DOHH2 (cell line): ENCODE data around the gene SPSB4.
A peak's percentile ranks its signal among the peaks of the same experiment; 100 is the strongest.

Experiments
- H3F3A ChIP-seq: fragments of 200-600 bp; sonication (generic), shearing (Covaris generic); 2 replicates; pipeline ENCODE4 v1.6.0; 2016; ENCODE audit warnings: antibody characterized with exemption, mild to moderate bottlenecking; ENCODE audit not compliant: control insufficient read depth, insufficient read depth
- H3K27ac ChIP-seq: fragments of 200-600 bp; sonication (generic); 2 replicates; pipeline ENCODE4 v1.5.1; 2014; ENCODE audit warnings: low read depth, mild to moderate bottlenecking, low read length, moderate library complexity
- H3K27me3 ChIP-seq: fragments of 200-600 bp; sonication (generic); 2 replicates; pipeline ENCODE4 v1.6.1; 2014; ENCODE audit warnings: mild to moderate bottlenecking, low read length, mixed read lengths; ENCODE audit not compliant: control insufficient read depth
- H3K36me3 ChIP-seq: fragments of 200-600 bp; sonication (generic); 2 replicates; pipeline ENCODE4 v1.6.1; 2014; ENCODE audit warnings: mild to moderate bottlenecking, low read length, moderate library complexity, mixed read lengths; ENCODE audit not compliant: control insufficient read depth
- H3K4me1 ChIP-seq: fragments of 200-600 bp; sonication (generic); 2 replicates; pipeline ENCODE4 v1.6.1; 2014; ENCODE audit warnings: mild to moderate bottlenecking, low read length, mixed read lengths; ENCODE audit not compliant: control insufficient read depth
- H3K4me2 ChIP-seq: fragments of 200-600 bp; sonication (generic); 2 replicates; pipeline ENCODE4 v1.6.0; 2014; ENCODE audit warnings: mild to moderate bottlenecking, low read length, moderate library complexity
- H3K4me3 ChIP-seq: fragments of 200-600 bp; sonication (generic); 2 replicates; pipeline ENCODE4 v1.5.1; 2014; ENCODE audit warnings: mild to moderate bottlenecking, low read length, mixed read lengths
- H3K79me2 ChIP-seq: fragments of 200-600 bp; sonication (generic); 2 replicates; pipeline ENCODE4 v1.6.1; 2014; ENCODE audit warnings: mild to moderate bottlenecking, low read length, mixed read lengths; ENCODE audit not compliant: control insufficient read depth
- H3K9me2 ChIP-seq: fragments of 200-600 bp; sonication (generic); replicated peaks from 2 replicates; pipeline ENCODE4 v1.6.1; 2014; ENCODE audit warnings: mild to moderate bottlenecking, low read length, mixed read lengths; ENCODE audit not compliant: control insufficient read depth
- H3K9me3 ChIP-seq: fragments of 200-600 bp; sonication (generic); 2 replicates; pipeline ENCODE4 v1.6.1; 2014; ENCODE audit warnings: antibody characterized with exemption, low read length, mixed read lengths; ENCODE audit not compliant: control insufficient read depth, insufficient read depth
- H4K20me1 ChIP-seq: fragments of 200-600 bp; sonication (generic); 2 replicates; pipeline ENCODE4 v1.6.0; 2014; ENCODE audit warnings: low read depth, mild to moderate bottlenecking, antibody characterized with exemption, low read length, moderate library complexity; ENCODE audit not compliant: control insufficient read depth, insufficient read depth
- CTCF ChIP-seq: fragments of 200-600 bp; sonication (generic); IDR thresholded peaks from one replicate; pipeline ENCODE4 v1.5.1; 2014; ENCODE audit warnings: antibody characterized with exemption, mild to moderate bottlenecking, low read depth, low read length; ENCODE audit not compliant: poor library complexity, severe bottlenecking
- EZH2phosphoT487 ChIP-seq: fragments of 200-600 bp; sonication (generic); IDR thresholded peaks from 2 replicates; pipeline ENCODE4 v1.6.1; 2017; ENCODE audit warnings: borderline replicate concordance, mild to moderate bottlenecking, antibody characterized with exemption, low read length, moderate library complexity, mixed read lengths

Gene SPSB4

GRCh38 chr3:141105828-141106628, 54.9 kb downstream of the SPSB4 start:
- Histone ChIP-seq H3K9me2 (no peaks in the 10 kb centered on the region), H3K4me1 (no peaks in the 10 kb centered on the region), H3K4me2 (no peak overlapping the region), H3F3A (no peaks in the 10 kb centered on the region), H4K20me1 (no peaks in the 10 kb centered on the region), H3K36me3 (no peaks in the 10 kb centered on the region), H3K27me3 (no peaks in the 10 kb centered on the region), H3K4me3 (no peak overlapping the region), H3K27ac (no peak overlapping the region), H3K9me3 (no peaks in the 10 kb centered on the region), H3K79me2 (no peaks in the 10 kb centered on the region)
- peak; percentile 73 for TF ChIP-seq CTCF
- TF ChIP-seq EZH2phosphoT487: no peak

- Histone ChIP-seq H3K9me3 (no peaks in the 10 kb centered on the region), H3K27me3 (no peaks in the 10 kb centered on the region), H3K4me1 (no peaks in the 10 kb centered on the region), H3K36me3 (no peaks in the 10 kb centered on the region), H3K4me3 (no peak overlapping the region), H3K79me2 (no peaks in the 10 kb centered on the region), H4K20me1 (no peaks in the 10 kb centered on the region), H3K9me2 (no peaks in the 10 kb centered on the region), H3K4me2 (no peak overlapping the region), H3K27ac (no peak overlapping the region), H3F3A (no peaks in the 10 kb centered on the region)
- TF ChIP-seq CTCF (no peak), EZH2phosphoT487 (no peak)
Measured at GRCh38 chr3:141106842-141107241, 55.7 kb downstream of the SPSB4 start.

- H3K4me3 ChIP-seq: no peak overlapping the region
- H3K36me3 ChIP-seq: no peaks in the 10 kb centered on the region
- TF ChIP-seq CTCF (no peak), EZH2phosphoT487 (no peak)
- H3K27ac ChIP-seq: no peak overlapping the region
- H3K79me2 ChIP-seq: no peaks in the 10 kb centered on the region
- no peak overlapping the region for H3K4me2 ChIP-seq
- H3K4me1 ChIP-seq: no peaks in the 10 kb centered on the region
- H4K20me1 ChIP-seq: no peaks in the 10 kb centered on the region
- H3K9me2 ChIP-seq: no peaks in the 10 kb centered on the region
- no peaks in the 10 kb centered on the region for H3K27me3 ChIP-seq
- H3K9me3 ChIP-seq: no peaks in the 10 kb centered on the region
- no peaks in the 10 kb centered on the region for H3F3A ChIP-seq
Measured at GRCh38 chr3:141108039-141108438, 56.9 kb downstream of the SPSB4 start.
